Caco-2 (cell line): ENCODE results near the gene OR52E6. TPM values are rescaled to one million over a fixed set of nuclear protein-coding genes. Genes with fewer than 3 reads are reported as not detected.
A peak's percentile ranks its signal among the peaks of the same experiment; 100 is the strongest.

ENCODE experiments used
- BruUV-seq: library from RNA; stranded (reverse); fragments of 400-500 nt; replicated peaks from 2 replicates; lab custom pipeline; 2021; lab: Mats Ljungman, UMichigan
- CTCF ChIA-PET: fragments of 300-600 bp; sonication (Branson Sonifier 250); formaldehyde crosslinking; loops from one replicate; lab custom pipeline; 2022; ENCODE audit warnings: antibody characterized with exemption; lab: Charles Lee
- POLR2A ChIA-PET: fragments of 300-600 bp; sonication (Branson Sonifier 250); formaldehyde crosslinking; loops from one replicate; lab custom pipeline; 2022; ENCODE audit warnings: antibody characterized with exemption; lab: Charles Lee
- DNase-seq, 2 experiments: peaks; one replicate each; pipeline versions ENCODE4 v3.0.0 to v3.0.0-alpha.2; 2020 to 2022
- H3K27me3 ChIP-seq: replicated peaks from 2 replicates; pipeline ENCODE4 v1.6.0; 2011; ENCODE audit warnings: low read length; ENCODE audit not compliant: control insufficient read depth, insufficient read depth
- H3K36me3 ChIP-seq: 2 replicates; pipeline ENCODE4 v1.5.1; 2011; ENCODE audit warnings: low read length; ENCODE audit not compliant: control insufficient read depth, insufficient read depth
- H3K4me1 ChIP-seq: fragments of 250-450 bp; sonication (Bioruptor Pico); 2 replicates; pipeline ENCODE4 v1.5.1; 2020; ENCODE audit warnings: mild to moderate bottlenecking
- H3K4me3 ChIP-seq: 2 replicates; pipeline ENCODE4 v1.5.1; 2011; ENCODE audit warnings: low read depth, mild to moderate bottlenecking, control low read depth, low read length
- H3K9me3 ChIP-seq: fragments of 250-450 bp; sonication (Bioruptor Pico); 2 replicates; pipeline ENCODE4 v1.5.1; 2020; ENCODE audit warnings: mild to moderate bottlenecking, moderate library complexity
- H3K27ac Mint-ChIP-seq: one replicate; pipeline ENCODE4 v1.8.0; 2022; ENCODE audit warnings: mixed read lengths; ENCODE audit not compliant: unreplicated experiment
- H3K27me3 Mint-ChIP-seq: one replicate; pipeline ENCODE4 v1.8.0; 2022; ENCODE audit warnings: mixed read lengths; ENCODE audit not compliant: insufficient read depth, unreplicated experiment
- H3K36me3 Mint-ChIP-seq: one replicate; pipeline ENCODE4 v1.8.0; 2022; ENCODE audit warnings: mild to moderate bottlenecking, mixed read lengths; ENCODE audit not compliant: insufficient read depth, unreplicated experiment
- H3K4me1 Mint-ChIP-seq: one replicate; pipeline ENCODE4 v1.8.0; 2022; ENCODE audit warnings: low read depth, mixed read lengths; ENCODE audit not compliant: unreplicated experiment
- H3K4me3 Mint-ChIP-seq: one replicate; pipeline ENCODE4 v1.8.0; 2022; ENCODE audit warnings: mild to moderate bottlenecking, moderate library complexity, mixed read lengths; ENCODE audit not compliant: unreplicated experiment
- H3K9me3 Mint-ChIP-seq: one replicate; pipeline ENCODE4 v1.8.0; 2022; ENCODE audit warnings: mixed read lengths; ENCODE audit not compliant: unreplicated experiment
- intact Hi-C: fragments of 100-400 bp; cut with micrococcal nuclease; formaldehyde crosslinking; loops from one replicate; pipeline ENCODE4 v1.10.0; 2022; ENCODE audit not compliant: unreplicated experiment
- total RNA-seq: library from RNA; stranded (reverse); gene quantifications from 2 replicates; pipeline ENCODE4 v1.2.3, GENCODE V29; 2022
- TF ChIP-seq, protein P1 (sequence below), 2 experiments: fragments of 200-600 bp in 1 of 2; IDR thresholded peaks; 1 replicate in 1 of 2; 2 replicates in 1 of 2; pipeline versions ENCODE4 v1.5.1 to v1.8.0; 2011 to 2022; ENCODE audit warnings: antibody characterized with exemption in 1 of 2, control low read depth in 1 of 2, inconsistent platforms in 1 of 2, low read depth in 1 of 2, low read length in 1 of 2, mild to moderate bottlenecking in 1 of 2, moderate library complexity in 1 of 2; ENCODE audit not compliant: insufficient read depth in 1 of 2, severe bottlenecking in 1 of 2, unreplicated experiment in 1 of 2

Gene OR52E6
- total RNA-seq, 1 experiment from 2014 or later: not detected

DNA sequence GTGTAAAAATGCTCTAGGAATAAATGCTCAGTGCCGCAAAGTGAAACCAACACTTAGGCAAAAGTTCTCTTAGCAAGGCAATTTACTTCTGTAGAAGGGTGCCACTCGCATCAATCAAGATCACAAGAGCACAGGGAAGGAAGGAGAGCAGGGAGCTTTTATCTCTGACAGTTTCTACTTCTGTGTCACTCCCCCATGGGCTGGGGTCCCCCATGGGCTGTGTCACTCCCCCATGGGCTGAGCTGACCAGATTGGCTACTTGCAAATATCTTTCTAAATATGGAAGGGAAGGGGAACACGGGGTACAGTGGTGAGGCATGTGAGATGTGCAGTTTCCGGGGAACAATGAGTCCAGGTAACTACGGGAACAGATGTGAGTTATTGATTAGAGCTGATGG is 32.6 kb downstream of the OR52E6 start:
- Mint-ChIP-seq H3K9me3 (peaks cover 5% of the 10 kb centered on the region), H3K27me3 (peaks cover 14% of the 10 kb centered on the region), H3K4me1 (peaks cover 6% of the 10 kb centered on the region), H3K27ac (no peak overlapping the region), H3K4me3 (peak overlapping the region; percentile 61), H3K36me3 (no peaks in the 10 kb centered on the region)
- Histone ChIP-seq H3K27me3 (no peaks in the 10 kb centered on the region), H3K4me3 (peak overlapping the region; percentile 26), H3K4me1 (no peaks in the 10 kb centered on the region; the same call in 1 of the 2 replicates), H3K36me3 (no peaks in the 10 kb centered on the region), H3K9me3 (no peaks in the 10 kb centered on the region)
- CTCF ChIA-PET: interaction anchor here (1.4 kb wide), 1 partner anchor 125 kb away, joined by 5 read pairs; the partner anchor contains the start of gene TRIM5
- BruUV-seq: no TSS peak
- DNase-seq: no peak
- POLR2A ChIA-PET: no interaction called here
- TF ChIP-seq, protein P1, sequence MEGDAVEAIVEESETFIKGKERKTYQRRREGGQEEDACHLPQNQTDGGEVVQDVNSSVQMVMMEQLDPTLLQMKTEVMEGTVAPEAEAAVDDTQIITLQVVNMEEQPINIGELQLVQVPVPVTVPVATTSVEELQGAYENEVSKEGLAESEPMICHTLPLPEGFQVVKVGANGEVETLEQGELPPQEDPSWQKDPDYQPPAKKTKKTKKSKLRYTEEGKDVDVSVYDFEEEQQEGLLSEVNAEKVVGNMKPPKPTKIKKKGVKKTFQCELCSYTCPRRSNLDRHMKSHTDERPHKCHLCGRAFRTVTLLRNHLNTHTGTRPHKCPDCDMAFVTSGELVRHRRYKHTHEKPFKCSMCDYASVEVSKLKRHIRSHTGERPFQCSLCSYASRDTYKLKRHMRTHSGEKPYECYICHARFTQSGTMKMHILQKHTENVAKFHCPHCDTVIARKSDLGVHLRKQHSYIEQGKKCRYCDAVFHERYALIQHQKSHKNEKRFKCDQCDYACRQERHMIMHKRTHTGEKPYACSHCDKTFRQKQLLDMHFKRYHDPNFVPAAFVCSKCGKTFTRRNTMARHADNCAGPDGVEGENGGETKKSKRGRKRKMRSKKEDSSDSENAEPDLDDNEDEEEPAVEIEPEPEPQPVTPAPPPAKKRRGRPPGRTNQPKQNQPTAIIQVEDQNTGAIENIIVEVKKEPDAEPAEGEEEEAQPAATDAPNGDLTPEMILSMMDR (IDR thresholded peaks at IDR 0.05; ENCODE audit: insufficient read depth in 1 of 2, low read depth in 1 of 2, low read length in 1 of 2, severe bottlenecking in 1 of 2, unreplicated experiment in 1 of 2): no peak
- intact Hi-C loops: no loop called here

DNA sequence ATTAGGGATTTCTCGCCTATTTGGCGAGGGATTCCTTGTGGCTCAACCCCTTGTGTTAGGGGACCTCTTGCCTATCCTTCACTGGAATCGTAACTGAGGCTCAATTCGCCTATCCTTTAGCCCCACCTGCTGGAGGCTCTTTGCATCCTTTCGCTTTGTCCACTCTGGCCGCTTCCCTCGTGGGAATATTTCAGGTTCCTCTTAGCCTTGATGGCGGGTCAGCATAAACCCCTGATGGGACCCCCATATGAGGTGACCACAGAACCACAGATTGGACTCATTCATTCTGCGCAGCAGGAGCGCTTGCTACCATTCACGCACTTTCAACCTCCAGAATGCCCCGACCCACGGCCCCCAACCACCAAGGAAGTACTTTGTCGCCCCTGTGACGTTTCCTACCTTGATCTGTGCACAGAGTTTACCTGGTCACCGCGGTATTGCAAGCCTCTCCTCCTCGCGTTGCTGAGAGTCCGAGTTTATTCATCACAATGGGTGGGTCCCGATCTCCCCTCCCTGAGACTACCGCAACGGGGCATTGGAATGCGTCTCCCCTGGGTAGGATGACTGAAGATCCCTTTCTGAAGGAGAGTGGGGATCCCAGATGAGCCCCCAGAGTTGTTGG is 33.1 kb downstream of the OR52E6 start, which contains the start of gene OR52N2:
TSS of gene OR52N2 (plus strand) at position 425 of the 622 bp plus-strand sequence. CDS start 11,412 bp downstream, outside the sequence.
- H3K9me3 Mint-ChIP-seq: peaks cover 10% of the 10 kb centered on the region
- peaks cover 6% of the 10 kb centered on the region for H3K4me1 Mint-ChIP-seq
- no peak within 1 kb of the TSS for H3K27ac Mint-ChIP-seq
- H3K4me3 ChIP-seq: peak within 1 kb of the TSS; percentile 26
- DNase-seq: peak; percentile 71 to 80
- H3K36me3 ChIP-seq: no peaks in the 10 kb centered on the region
- BruUV-seq: no TSS peak
- TF ChIP-seq, protein P1 (IDR thresholded peaks at IDR 0.05; ENCODE audit: insufficient read depth in 1 of 2, low read depth in 1 of 2, low read length in 1 of 2, severe bottlenecking in 1 of 2, unreplicated experiment in 1 of 2): peak; percentile 86 to 94
- H3K9me3 ChIP-seq: no peaks in the 10 kb centered on the region; the same call in 1 of the 2 replicates
- peak within 1 kb of the TSS; percentile 61 for H3K4me3 Mint-ChIP-seq
- no peaks in the 10 kb centered on the region for H3K36me3 Mint-ChIP-seq
- H3K4me1 ChIP-seq: no peaks in the 10 kb centered on the region; the same call in 1 of the 2 replicates
- ChIA-PET POLR2A (no interaction called here), CTCF (no interaction called here)
- intact Hi-C loops: loop anchor here (1.0 kb wide), 4 partner anchors 83 to 603 kb away; no protein-coding TSS in a partner anchor
- peaks cover 16% of the 10 kb centered on the region for H3K27me3 Mint-ChIP-seq
- no peaks in the 10 kb centered on the region for H3K27me3 ChIP-seq

DNA sequence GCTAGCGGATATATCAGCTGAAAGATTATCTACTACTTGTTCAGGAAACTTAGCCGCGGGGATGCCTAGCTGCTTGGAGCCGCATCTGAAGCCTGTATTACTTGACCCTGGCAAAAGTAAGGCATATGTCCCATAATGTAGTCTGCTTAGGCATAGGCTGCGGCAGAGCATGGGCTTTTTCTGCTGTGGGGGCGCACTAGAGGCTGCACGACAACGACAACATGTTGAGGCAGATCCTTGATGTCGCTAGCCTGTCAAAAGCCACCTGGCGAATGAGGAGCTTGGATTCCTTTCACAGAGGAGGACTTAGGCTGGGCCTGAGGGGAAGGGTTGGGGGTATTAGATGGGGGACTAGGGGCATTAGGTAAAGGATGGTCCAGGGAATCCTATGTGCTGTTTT is 34.1 kb downstream of the OR52E6 start:
- ChIA-PET CTCF (interaction anchor here (0.6 kb wide), 1 partner anchor 49 kb away, joined by 4 read pairs; no protein-coding TSS in a partner anchor), POLR2A (no interaction called here)
- Mint-ChIP-seq H3K4me3 (no peak overlapping the region), H3K36me3 (no peaks in the 10 kb centered on the region), H3K4me1 (peaks cover 6% of the 10 kb centered on the region), H3K9me3 (peaks cover 20% of the 10 kb centered on the region), H3K27me3 (peaks cover 20% of the 10 kb centered on the region), H3K27ac (no peak overlapping the region)
- Histone ChIP-seq H3K27me3 (no peaks in the 10 kb centered on the region), H3K4me1 (no peaks in the 10 kb centered on the region; the same call in 1 of the 2 replicates), H3K36me3 (no peaks in the 10 kb centered on the region), H3K9me3 (no peaks in the 10 kb centered on the region; the same call in 1 of the 2 replicates), H3K4me3 (no peak overlapping the region)
- DNase-seq: no peak
- intact Hi-C loops: no loop called here
- BruUV-seq: no TSS peak
- TF ChIP-seq, protein P1 (IDR thresholded peaks at IDR 0.05; ENCODE audit: insufficient read depth in 1 of 2, low read depth in 1 of 2, low read length in 1 of 2, severe bottlenecking in 1 of 2, unreplicated experiment in 1 of 2): no peak
